NCI-H446 treated with DMSO at 0.1 percent for 48 hours (cell line): ENCODE results near the gene MARK3.

Experiments used
- DNase-seq: peaks from one replicate; lab custom pipeline; 2025; lab: John Stamatoyannopoulos, UW

Gene MARK3

GRCh38 chr14:103550451-103551337 lies 165.5 kb downstream of the MARK3 start:
- no peak for DNase-seq

DNA sequence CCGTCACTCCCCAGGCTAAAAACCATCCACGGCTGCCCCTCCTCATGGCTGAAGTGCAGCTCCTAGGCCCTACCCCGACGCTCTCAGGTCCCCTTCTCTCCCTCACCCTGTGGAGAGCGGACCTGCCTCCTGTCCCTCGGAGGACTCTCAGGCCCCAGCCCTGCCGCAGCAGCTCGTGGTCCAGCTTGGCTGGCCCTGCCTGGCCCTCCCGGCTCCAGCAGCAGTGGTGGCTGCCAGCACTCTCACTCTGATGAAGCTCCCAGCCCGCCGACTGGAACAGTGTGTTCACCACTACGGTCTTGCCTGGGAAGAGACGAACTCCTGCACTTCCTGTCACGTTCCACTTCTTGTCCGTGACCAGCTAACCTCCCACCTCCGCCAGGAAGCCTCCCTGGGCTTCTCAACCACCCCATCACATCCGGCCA lies 166.1 kb downstream of the MARK3 start:
- DNase-seq = no peak

GRCh38 chr14:103552011-103552845 lies 167.0 kb downstream of the MARK3 start:
- DNase-seq = peak; percentile 20

GRCh38 chr14:103552846-103553210 lies 167.6 kb downstream of the MARK3 start:
- DNase-seq = no peak
